Tibial artery (tissue), 4 donors: ENCODE data around the gene FZR1.
A peak's percentile ranks its signal among the peaks of the same experiment; 100 is the strongest.

Experiments
- DNase-seq, 2 donors: peaks; one replicate each; pipeline ENCODE4 v3.0.0-alpha.2; 2019
- H3K27ac ChIP-seq, 2 donors: fragments of 200-600 bp; sonication (generic) in 1 of 2; 1 replicate in 1 of 2; 2 replicates in 1 of 2; pipeline ENCODE4 v1.5.1; 2018 to 2019; ENCODE audit warnings: mild to moderate bottlenecking in 1 of 2
- H3K27me3 ChIP-seq, 2 donors: fragments of 200-600 bp; sonication (generic) in 1 of 2; one replicate each; pipeline versions ENCODE4 v1.5.1 to v1.6.0; 2016 to 2019
- H3K36me3 ChIP-seq, 3 donors: fragments of 200-600 bp; sonication (generic) in 2 of 3; one replicate each; pipeline ENCODE4 v1.5.1; 2016 to 2019; ENCODE audit warnings: mild to moderate bottlenecking in 2 of 3
- H3K4me1 ChIP-seq, 4 donors: fragments of 200-600 bp; sonication (generic) in 2 of 4; 1 replicate in 3 of 4; 2 replicates in 1 of 4; pipeline ENCODE4 v1.5.1; 2016 to 2019
- H3K4me3 ChIP-seq, 2 donors: fragments of 200-600 bp; sonication (generic) in 1 of 2; 1 replicate in 1 of 2; 2 replicates in 1 of 2; pipeline ENCODE4 v1.5.1; 2018 to 2019; ENCODE audit warnings: mild to moderate bottlenecking in 2 of 2
- H3K9me3 ChIP-seq, 3 donors: fragments of 200-600 bp; sonication (generic) in 1 of 3; one replicate each; pipeline ENCODE4 v1.5.1; 2016 to 2019
- intact Hi-C: fragments of 100-400 bp; cut with DNase I; formaldehyde crosslinking; loops from one replicate; pipeline ENCODE4 v1.15.0; 2023; ENCODE audit warnings: low total_unique reads
- TF ChIP-seq, protein P1 (sequence below), 2 experiments: fragments of 200-600 bp in 1 of 2; fragments of 450-650 bp in 1 of 2; IDR thresholded peaks; one replicate each; pipeline ENCODE4 v1.5.1; 2017 to 2019; ENCODE audit warnings: antibody characterized with exemption in 2 of 2, mild to moderate bottlenecking in 1 of 2, moderate library complexity in 1 of 2

Gene FZR1

DNA sequence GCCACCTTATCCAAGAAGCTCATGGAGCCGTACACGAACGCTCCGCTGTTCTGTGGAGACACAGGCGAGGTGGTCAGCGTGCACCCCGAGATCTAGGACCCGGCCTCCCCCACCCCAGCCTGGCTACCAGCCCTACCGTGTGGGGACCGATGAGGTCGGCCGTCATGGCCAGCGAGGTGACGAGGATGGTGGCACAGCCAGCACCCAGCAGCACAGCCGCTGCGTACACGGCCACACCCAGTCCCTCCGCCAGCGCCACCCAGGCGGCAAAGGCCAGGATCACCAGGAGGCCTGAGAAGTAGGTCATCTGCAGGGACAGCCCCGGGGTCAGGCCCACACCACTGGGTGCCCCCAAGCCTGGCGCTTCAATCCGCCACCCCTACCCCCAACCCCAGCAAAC, 40.0 kb downstream of the FZR1 start:
- DNase-seq = no peak
- TF ChIP-seq, protein P1, sequence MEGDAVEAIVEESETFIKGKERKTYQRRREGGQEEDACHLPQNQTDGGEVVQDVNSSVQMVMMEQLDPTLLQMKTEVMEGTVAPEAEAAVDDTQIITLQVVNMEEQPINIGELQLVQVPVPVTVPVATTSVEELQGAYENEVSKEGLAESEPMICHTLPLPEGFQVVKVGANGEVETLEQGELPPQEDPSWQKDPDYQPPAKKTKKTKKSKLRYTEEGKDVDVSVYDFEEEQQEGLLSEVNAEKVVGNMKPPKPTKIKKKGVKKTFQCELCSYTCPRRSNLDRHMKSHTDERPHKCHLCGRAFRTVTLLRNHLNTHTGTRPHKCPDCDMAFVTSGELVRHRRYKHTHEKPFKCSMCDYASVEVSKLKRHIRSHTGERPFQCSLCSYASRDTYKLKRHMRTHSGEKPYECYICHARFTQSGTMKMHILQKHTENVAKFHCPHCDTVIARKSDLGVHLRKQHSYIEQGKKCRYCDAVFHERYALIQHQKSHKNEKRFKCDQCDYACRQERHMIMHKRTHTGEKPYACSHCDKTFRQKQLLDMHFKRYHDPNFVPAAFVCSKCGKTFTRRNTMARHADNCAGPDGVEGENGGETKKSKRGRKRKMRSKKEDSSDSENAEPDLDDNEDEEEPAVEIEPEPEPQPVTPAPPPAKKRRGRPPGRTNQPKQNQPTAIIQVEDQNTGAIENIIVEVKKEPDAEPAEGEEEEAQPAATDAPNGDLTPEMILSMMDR (IDR thresholded peaks at IDR 0.05) = no peak
- intact Hi-C loops = no loop called here
- H3K27ac ChIP-seq = no peak overlapping the region
- H3K27me3 ChIP-seq = no peaks in the 10 kb centered on the region
- no peaks in the 10 kb centered on the region for H3K9me3 ChIP-seq
- peaks cover 0 to 21% (median 10%) of the 10 kb centered on the region in 4 donors for H3K4me1 ChIP-seq
- peaks cover 0 to 46% (median 7%) of the 10 kb centered on the region in 3 donors for H3K36me3 ChIP-seq
- no peak overlapping the region for H3K4me3 ChIP-seq

DNA sequence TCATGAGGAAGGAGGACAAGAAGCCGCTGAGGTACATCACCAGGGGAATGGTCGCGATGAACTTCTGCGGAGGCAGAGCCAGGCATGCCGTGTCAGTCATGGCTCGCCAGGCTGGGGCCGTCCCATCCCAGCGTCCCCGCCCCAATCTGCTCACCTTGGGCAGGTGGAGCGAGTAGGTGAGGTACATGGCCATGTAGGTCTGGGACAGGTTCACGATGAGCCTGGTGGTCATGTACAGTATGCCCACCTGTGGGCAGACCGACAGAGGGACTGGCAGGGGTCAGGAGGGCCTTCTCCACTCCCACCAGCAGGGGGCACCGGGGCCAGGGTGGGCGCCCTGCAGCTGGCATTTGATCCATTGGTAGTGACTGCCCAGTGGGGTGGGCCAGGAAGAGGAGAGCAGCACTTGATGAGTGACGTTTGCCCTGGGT, 41.2 kb downstream of the FZR1 start:
- H3K27ac ChIP-seq = no peak overlapping the region
- H3K27me3 ChIP-seq = no peaks in the 10 kb centered on the region
- intact Hi-C loops = no loop called here
- peaks cover 0 to 46% (median 7%) of the 10 kb centered on the region in 3 donors for H3K36me3 ChIP-seq
- DNase-seq = peak in 1 of 2 donors; percentile 67
- no peaks in the 10 kb centered on the region for H3K9me3 ChIP-seq
- TF ChIP-seq, protein P1 (IDR thresholded peaks at IDR 0.05) = peak in 1 of 2 experiments; percentile 39
- peaks cover 0 to 25% (median 10%) of the 10 kb centered on the region in 4 donors for H3K4me1 ChIP-seq
- H3K4me3 ChIP-seq = no peak overlapping the region

DNA sequence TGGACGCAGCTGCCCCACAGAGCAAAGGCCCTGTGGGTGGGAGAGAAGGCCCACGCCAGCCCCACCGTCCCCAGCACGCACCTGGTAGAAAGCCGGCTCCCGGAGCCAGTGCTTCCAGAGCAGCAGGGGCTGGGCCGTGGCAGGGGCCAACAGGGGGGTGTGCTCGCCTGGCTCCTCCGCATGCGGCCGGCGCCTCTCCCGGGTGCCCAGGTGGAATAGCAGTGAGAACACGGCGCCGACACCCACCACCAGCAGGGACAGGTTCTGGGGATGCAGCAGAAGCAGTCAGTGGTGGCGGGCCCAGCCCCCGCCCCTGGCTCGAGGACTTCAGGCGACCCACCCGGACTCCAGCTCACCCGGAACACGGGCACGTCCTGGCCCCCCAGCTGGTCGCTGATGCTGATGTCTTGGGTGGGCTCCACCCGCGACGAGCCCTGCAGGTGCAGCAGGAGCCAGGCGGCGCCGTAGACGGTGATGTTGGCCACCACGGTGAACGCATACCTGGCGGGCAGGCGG, 41.7 kb downstream of the FZR1 start:
- Histone ChIP-seq H3K36me3 (peaks cover 0 to 42% (median 7%) of the 10 kb centered on the region in 3 donors), H3K27me3 (no peaks in the 10 kb centered on the region), H3K4me3 (no peak overlapping the region), H3K4me1 (peaks cover 0 to 25% (median 9%) of the 10 kb centered on the region in 4 donors), H3K27ac (no peak overlapping the region), H3K9me3 (no peaks in the 10 kb centered on the region)
- peak in 1 of 2 donors; percentile 61 for DNase-seq
- TF ChIP-seq, protein P1 (IDR thresholded peaks at IDR 0.05) = no peak
- intact Hi-C loops = no loop called here

DNA sequence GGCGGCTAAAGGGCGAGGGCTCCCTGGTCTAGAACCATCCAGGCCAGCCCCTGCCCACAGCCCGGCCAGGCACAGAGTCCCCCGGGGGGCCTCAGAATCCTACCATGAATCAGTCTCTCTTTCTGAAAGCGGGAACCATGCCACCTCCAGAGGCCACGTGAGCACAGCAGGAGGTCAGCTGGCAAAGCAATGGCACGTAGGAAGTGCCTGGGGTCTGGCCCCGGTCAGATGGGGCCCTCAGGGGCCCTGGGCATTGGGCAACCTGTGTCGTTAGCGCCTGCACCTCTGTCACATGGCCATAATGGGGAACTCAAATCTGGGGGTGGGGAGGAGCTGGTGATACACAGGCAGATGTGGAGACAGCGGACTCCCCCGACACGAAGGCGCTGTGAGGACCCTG, 42.5 kb downstream of the FZR1 start:
- H3K27me3 ChIP-seq = no peaks in the 10 kb centered on the region
- peaks cover 0 to 40% (median 7%) of the 10 kb centered on the region in 3 donors for H3K36me3 ChIP-seq
- TF ChIP-seq, protein P1 (IDR thresholded peaks at IDR 0.05) = no peak
- DNase-seq = no peak
- no peaks in the 10 kb centered on the region for H3K9me3 ChIP-seq
- intact Hi-C loops = no loop called here
- H3K4me3 ChIP-seq = no peak overlapping the region
- peaks cover 0 to 17% (median 3%) of the 10 kb centered on the region in 4 donors for H3K4me1 ChIP-seq
- H3K27ac ChIP-seq = no peak overlapping the region

DNA sequence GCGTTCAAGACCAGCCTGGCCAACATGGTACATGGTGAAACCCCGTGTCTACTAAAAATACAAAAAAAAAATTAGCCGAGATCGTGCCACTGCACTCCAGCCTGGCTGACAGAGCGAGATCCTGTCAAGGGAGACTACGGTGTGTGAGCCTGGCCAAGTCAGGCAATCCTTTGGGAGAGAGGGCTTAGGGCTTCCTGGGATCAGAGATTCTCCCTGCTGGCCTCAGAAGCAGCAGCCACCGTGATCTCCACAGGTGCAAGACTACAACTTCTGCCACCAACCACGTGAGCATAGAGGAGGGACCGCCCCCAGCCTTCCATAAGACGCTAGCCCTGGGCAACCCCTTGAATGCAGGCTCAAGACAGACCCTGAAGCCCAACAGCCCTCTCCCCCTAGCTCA, 43.7 kb downstream of the FZR1 start:
- intact Hi-C loops = no loop called here
- Histone ChIP-seq H3K36me3 (peaks cover 0 to 27% (median 7%) of the 10 kb centered on the region in 3 donors), H3K27ac (no peak overlapping the region), H3K27me3 (no peaks in the 10 kb centered on the region), H3K9me3 (no peaks in the 10 kb centered on the region), H3K4me3 (no peak overlapping the region), H3K4me1 (peaks cover 0 to 12% (median under 1%) of the 10 kb centered on the region in 4 donors)
- DNase-seq = no peak
- TF ChIP-seq, protein P1 (IDR thresholded peaks at IDR 0.05) = no peak
